Activated T-cell treated with anti-CD3 and anti-CD28 coated beads, Interleukin-2, amount 50 U/mL, for 72 hours (primary cell): ENCODE measurements around the gene ZMYND10. TPM values are rescaled to one million over a fixed set of nuclear protein-coding genes. Genes with fewer than 3 reads are reported as not detected.
A peak's percentile ranks its signal among the peaks of the same experiment; 100 is the strongest.

Experiments used
- ATAC-seq, 2 donors: fragments of 150-1000 bp; cut with Tn5 transposase; replicated peaks in 1 of 2; 2 replicates each; pipeline ENCODE4 v1.10.0; 2021; ENCODE audit warnings: moderate library complexity in 2 of 2, mild to moderate bottlenecking in 1 of 2
- DNase-seq, 2 donors: peaks; one replicate each; pipeline ENCODE4 v3.0.0; 2021 to 2022; ENCODE audit warnings: mixed read lengths in 1 of 2
- H3K27ac Mint-ChIP-seq: one replicate; pipeline ENCODE4 v1.8.0; 2022; ENCODE audit warnings: mild to moderate bottlenecking, moderate library complexity, mixed read lengths
- H3K27me3 Mint-ChIP-seq: one replicate; pipeline ENCODE4 v1.8.0; 2022; ENCODE audit warnings: low read depth, mixed read lengths
- H3K36me3 Mint-ChIP-seq, 2 donors: one replicate each; pipeline ENCODE4 v1.8.0; 2022; ENCODE audit warnings: mixed read lengths in 2 of 2, mild to moderate bottlenecking in 1 of 2; ENCODE audit not compliant: insufficient read depth in 2 of 2
- H3K4me1 Mint-ChIP-seq: one replicate; pipeline ENCODE4 v1.8.0; 2022; ENCODE audit warnings: low read depth, mixed read lengths
- H3K4me3 Mint-ChIP-seq, 2 donors: one replicate each; pipeline ENCODE4 v1.8.0; 2022; ENCODE audit warnings: mild to moderate bottlenecking in 2 of 2, mixed read lengths in 2 of 2, moderate library complexity in 2 of 2
- H3K9me3 Mint-ChIP-seq, 2 donors: one replicate each; pipeline ENCODE4 v1.8.0; 2022; ENCODE audit warnings: mixed read lengths in 2 of 2
- total RNA-seq, 2 donors: library from RNA; stranded (reverse); gene quantifications; one replicate each; pipeline ENCODE4 v1.2.3, GENCODE V29; 2022

Gene ZMYND10
- total RNA-seq, 2 donors from 2014 or later: 1.2 TPM

DNA sequence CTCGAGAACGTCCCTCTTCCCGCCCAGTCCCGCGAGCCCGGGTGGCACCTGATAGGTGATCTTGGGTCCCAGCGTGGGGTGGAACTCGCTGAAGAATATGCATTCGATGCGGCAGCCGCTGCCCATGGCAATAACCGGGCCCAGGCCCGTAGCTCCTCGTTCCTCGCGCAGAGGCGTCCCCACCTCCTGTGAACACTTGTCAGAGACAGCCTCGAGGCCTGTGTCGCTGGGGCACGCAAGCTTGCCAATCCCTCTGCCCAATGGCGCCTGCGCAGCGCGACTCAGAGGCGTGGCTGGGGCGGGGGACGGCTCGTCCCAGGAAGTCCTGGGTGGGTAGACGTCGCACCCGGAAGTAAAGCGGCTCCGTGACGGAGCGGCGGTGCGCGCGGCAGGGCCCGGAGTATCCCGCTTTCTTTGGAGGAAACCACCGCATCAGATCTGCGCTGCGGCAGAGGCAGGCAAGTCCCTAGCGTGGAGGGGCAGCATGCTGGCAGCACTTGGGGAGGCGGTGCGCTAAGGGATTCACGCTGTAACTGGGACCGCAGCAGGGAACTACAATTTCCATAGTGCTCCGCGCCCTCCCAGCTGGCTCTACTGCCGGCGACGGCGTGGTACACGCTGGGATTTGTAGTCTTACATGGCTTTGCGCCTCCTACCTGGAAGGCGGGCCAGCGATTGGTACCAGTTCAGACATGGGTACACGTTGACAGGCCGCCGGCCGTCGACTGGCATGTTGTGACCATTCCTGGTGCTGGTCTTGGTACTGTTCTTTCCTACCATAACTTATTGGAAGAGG lies 5.2 kb upstream of the ZMYND10 start, which contains the start of the genes CYB561D2 and NPRL2:
Gene CYB561D2, plus strand, starts transcription at position 336 of the 796 bp plus-strand sequence. CDS start 572 bp downstream, outside the sequence.
Gene NPRL2, minus strand, starts transcription at position 249 of the 796 bp plus-strand sequence. Its CDS starts 123 bp downstream, at position 126.
- ATAC-seq: peak; percentile 90 to 93
- H3K4me1 Mint-ChIP-seq: peaks cover 63% of the 10 kb centered on the region
- peak within 1 kb of the TSS; percentile 80 for H3K27ac Mint-ChIP-seq
- no peaks in the 10 kb centered on the region for H3K9me3 Mint-ChIP-seq
- no peaks in the 10 kb centered on the region for H3K27me3 Mint-ChIP-seq
- peak within 1 kb of the TSS; percentile 92 to 94 for H3K4me3 Mint-ChIP-seq
- H3K36me3 Mint-ChIP-seq: peaks cover 3 to 10% of the 10 kb centered on the region in 2 donors
- DNase-seq: peak; percentile 99

GRCh38 chr3:50350213-50350526 lies 4.6 kb upstream of the ZMYND10 start:
- no peaks in the 10 kb centered on the region for H3K27me3 Mint-ChIP-seq
- H3K36me3 Mint-ChIP-seq: peaks cover 3 to 10% of the 10 kb centered on the region in 2 donors
- ATAC-seq (no peak), DNase-seq (no peak)
- peak overlapping the region; percentile 80 for H3K27ac Mint-ChIP-seq
- H3K4me3 Mint-ChIP-seq: peak overlapping the region; percentile 92 to 94
- no peaks in the 10 kb centered on the region for H3K9me3 Mint-ChIP-seq
- peaks cover 64% of the 10 kb centered on the region for H3K4me1 Mint-ChIP-seq

DNA sequence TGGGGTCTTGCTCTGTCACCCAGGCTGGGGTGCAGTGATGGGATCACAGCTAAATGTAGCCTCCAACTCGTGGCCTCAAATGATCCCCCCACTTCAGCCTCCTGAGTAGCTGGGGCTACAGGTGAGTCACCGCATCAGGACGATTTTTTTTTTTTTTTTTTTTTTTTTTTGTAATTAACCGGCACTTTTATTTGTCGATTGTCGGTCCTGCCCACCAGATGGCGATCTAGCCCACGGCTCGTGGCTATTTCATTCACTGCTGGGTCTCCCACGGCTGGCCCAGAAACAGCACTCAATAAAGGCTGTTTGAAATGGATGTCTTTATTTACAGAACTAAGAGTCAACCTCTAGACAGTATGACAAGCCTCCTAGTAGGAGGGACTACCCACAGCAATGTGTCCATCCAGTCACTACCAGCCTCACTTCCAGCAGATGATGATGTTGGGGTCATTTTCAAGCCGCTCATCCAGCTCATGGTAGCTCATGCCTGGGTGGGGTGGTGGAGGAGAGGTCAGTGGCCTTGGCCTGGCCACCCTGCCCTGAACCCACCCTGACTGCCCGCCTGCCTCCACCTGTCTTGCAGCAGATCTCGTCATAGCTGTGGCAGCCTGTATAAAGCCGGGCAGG lies 1.8 kb upstream of the ZMYND10 start:
- no peak for ATAC-seq
- Mint-ChIP-seq H3K27me3 (no peaks in the 10 kb centered on the region), H3K36me3 (peaks cover 0 to 7% of the 10 kb centered on the region in 2 donors), H3K4me3 (peak overlapping the region in 1 of 2 donors; percentile 53), H3K4me1 (peaks cover 57% of the 10 kb centered on the region), H3K9me3 (no peaks in the 10 kb centered on the region), H3K27ac (peak overlapping the region; percentile 27)
- DNase-seq: peak; percentile 73 to 76

- DNase-seq (no peak), ATAC-seq (no peak)
- peak overlapping the region; percentile 79 to 87 for H3K4me3 Mint-ChIP-seq
- peaks cover 46% of the 10 kb centered on the region for H3K4me1 Mint-ChIP-seq
- H3K27ac Mint-ChIP-seq: no peak overlapping the region
- H3K36me3 Mint-ChIP-seq: peaks cover 0 to 7% of the 10 kb centered on the region in 2 donors
- H3K9me3 Mint-ChIP-seq: no peaks in the 10 kb centered on the region
- H3K27me3 Mint-ChIP-seq: no peaks in the 10 kb centered on the region
Observed at GRCh38 chr3:50345008-50345407, 524 bp downstream of the ZMYND10 start.

DNA sequence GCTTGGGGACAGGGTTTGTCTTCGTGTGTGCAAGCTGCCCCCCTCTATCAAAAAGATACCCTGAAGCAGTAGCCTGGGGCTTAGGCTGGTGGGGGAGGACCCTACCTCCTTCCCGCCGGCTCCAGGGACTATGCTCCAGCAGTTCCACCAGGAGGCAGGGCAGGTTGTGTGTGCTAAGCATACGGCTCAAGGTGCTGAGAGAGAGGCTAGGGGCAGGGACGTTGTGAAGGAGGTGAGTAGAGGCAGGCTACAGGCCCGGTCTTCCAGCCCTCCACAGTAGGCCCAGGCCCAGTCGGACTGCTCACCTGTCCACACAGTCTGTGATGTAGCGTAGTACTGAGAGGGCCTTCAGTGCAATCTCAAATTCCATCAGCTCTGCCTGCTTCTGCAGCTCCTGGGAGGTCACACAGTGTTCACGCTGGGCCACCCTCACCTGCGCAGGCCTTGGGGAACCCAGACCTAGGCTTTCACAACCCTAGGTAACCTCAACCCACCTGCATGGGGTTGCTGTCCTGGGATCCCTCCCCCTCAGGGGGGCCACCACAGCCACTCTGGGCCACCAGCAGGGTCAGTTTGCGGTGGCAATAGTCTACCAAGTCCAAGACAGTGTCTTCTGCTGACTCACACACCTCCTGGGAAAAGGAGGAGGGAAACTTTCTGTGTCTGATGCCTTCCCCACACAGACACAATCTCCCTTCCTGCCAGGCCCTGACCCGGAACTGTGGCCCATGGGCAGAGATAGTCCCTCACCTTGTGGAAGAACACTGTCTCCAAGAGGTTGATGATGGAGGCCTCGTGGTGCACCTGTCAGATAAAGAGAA lies 2.5 kb downstream of the ZMYND10 start:
- Mint-ChIP-seq H3K4me1 (peaks cover 54% of the 10 kb centered on the region), H3K27ac (no peak overlapping the region), H3K9me3 (no peaks in the 10 kb centered on the region), H3K27me3 (no peaks in the 10 kb centered on the region), H3K4me3 (no peak overlapping the region), H3K36me3 (peaks cover 8 to 13% of the 10 kb centered on the region in 2 donors)
- no peak for ATAC-seq
- no peak for DNase-seq

DNA sequence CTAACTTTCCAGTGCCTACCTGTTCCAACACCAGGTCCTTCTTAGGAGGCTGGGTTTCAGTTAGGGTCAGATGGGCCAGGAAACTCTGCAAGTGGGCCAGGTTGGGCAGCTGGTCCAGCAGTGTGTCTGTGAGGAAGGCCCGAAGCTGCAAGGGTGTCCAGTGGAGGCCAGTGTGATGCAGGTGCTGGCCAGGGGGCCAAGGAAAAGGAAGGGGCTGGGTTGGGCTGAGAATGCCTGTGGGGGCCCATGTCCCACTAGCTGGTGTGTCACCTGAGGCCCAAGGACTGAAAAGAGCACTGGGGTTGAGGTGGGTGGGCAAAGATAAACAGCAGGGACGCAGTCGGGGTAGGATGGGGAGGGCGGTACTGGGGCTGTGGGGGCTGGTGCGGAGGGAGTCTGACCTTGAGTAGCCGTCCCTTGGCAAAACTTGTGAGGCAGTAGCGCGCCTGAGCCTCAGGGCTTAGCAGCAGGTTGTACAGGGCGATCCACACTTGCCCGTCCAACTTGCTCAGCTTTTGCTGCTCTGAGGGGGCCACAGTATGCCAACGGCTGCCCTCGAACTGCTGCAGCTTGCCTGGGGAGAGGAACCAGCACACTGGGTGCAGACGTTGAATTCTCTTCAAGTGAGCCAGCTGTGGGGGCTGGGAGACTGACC lies 3.4 kb downstream of the ZMYND10 start:
- Mint-ChIP-seq H3K4me1 (peaks cover 48% of the 10 kb centered on the region), H3K27ac (no peak overlapping the region), H3K36me3 (peaks cover 8 to 12% of the 10 kb centered on the region in 2 donors), H3K27me3 (no peaks in the 10 kb centered on the region), H3K9me3 (no peaks in the 10 kb centered on the region), H3K4me3 (peak overlapping the region in 1 of 2 donors; percentile 86)
- no peak for DNase-seq
- ATAC-seq: no peak

DNA sequence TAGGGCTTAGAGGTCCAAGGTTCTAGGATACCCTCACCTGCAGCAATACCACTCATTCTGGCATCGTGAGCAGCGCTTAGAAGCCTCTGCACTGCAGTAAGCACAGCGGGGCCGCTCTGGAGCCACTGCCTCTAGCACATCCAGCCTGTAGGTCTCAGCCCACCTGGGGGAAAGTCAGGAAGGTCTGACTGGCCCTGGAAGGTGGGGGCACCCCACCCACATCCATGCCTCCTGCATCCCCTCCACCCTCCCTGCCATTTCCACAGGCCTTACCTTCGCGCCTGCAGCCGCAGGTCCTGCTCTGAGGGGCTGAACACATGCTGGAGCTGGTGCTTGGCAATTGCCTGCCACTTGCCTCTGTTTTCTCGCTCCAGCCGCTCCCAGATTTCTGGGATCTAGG lies 4.0 kb downstream of the ZMYND10 start:
- peaks cover 46% of the 10 kb centered on the region for H3K4me1 Mint-ChIP-seq
- ATAC-seq (no peak), DNase-seq (no peak)
- peaks cover 10 to 15% of the 10 kb centered on the region in 2 donors for H3K36me3 Mint-ChIP-seq
- H3K27me3 Mint-ChIP-seq: no peaks in the 10 kb centered on the region
- H3K27ac Mint-ChIP-seq: no peak overlapping the region
- H3K4me3 Mint-ChIP-seq: peak overlapping the region; percentile 86 to 92
- no peaks in the 10 kb centered on the region for H3K9me3 Mint-ChIP-seq

GRCh38 chr3:50340448-50341329 lies 4.8 kb downstream of the ZMYND10 start, which contains the start of gene RASSF1:
RASSF1 (minus strand) TSS chr3:50340836; CDS start chr3:50340805, 31 bp downstream.
- H3K27ac Mint-ChIP-seq: peak within 1 kb of the TSS; percentile 97
- peak within 1 kb of the TSS; percentile 86 to 92 for H3K4me3 Mint-ChIP-seq
- no peaks in the 10 kb centered on the region for H3K27me3 Mint-ChIP-seq
- DNase-seq: peak; percentile 67 to 83
- H3K36me3 Mint-ChIP-seq: peaks cover 12 to 17% of the 10 kb centered on the region in 2 donors
- no peaks in the 10 kb centered on the region for H3K9me3 Mint-ChIP-seq
- H3K4me1 Mint-ChIP-seq: peaks cover 46% of the 10 kb centered on the region
- peak; percentile 14 to 51 for ATAC-seq

GRCh38 chr3:50340147-50340447 lies 5.4 kb downstream of the ZMYND10 start:
- H3K27ac Mint-ChIP-seq: peak overlapping the region; percentile 97
- H3K9me3 Mint-ChIP-seq: no peaks in the 10 kb centered on the region
- no peaks in the 10 kb centered on the region for H3K27me3 Mint-ChIP-seq
- H3K36me3 Mint-ChIP-seq: peaks cover 16 to 20% of the 10 kb centered on the region in 2 donors
- H3K4me1 Mint-ChIP-seq: peaks cover 47% of the 10 kb centered on the region
- no peak for ATAC-seq
- peak overlapping the region; percentile 86 to 92 for H3K4me3 Mint-ChIP-seq
- no peak for DNase-seq

DNA sequence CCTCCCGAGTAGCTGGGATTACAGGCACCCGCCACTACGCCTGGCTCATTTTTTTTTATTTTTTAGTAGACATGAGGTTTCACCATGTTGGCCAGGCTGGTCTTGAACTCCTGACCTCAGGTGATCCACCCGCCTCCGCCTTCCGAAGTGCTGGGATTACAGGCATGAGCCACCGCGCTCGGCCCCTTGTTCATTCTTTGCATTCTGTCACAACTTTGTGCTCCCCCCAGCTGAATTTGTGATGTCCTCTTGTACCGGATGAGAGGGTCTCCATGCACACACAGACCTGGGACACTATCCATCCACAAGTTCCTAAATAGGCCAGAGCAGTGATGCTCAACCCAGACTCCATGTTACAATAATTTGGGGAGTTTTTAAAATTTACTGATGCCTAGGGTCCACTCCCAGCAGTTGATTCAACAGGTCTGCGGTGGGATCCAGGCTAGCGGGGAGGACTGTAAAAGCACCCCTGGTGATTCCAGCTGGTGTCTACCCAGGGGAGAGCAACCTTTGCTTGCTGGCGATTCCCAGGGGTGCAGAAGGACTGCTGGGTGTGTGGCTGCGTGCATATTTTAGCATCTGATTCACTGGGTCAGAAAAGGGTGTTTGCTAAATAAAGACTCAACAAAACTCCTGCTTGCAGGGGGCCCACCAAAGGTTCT lies 5.9 kb downstream of the ZMYND10 start:
- ATAC-seq (no peak), DNase-seq (no peak)
- H3K27me3 Mint-ChIP-seq: no peaks in the 10 kb centered on the region
- peak overlapping the region; percentile 86 to 92 for H3K4me3 Mint-ChIP-seq
- H3K4me1 Mint-ChIP-seq: peaks cover 52% of the 10 kb centered on the region
- no peaks in the 10 kb centered on the region for H3K9me3 Mint-ChIP-seq
- peak overlapping the region; percentile 97 for H3K27ac Mint-ChIP-seq
- peaks cover 17 to 20% of the 10 kb centered on the region in 2 donors for H3K36me3 Mint-ChIP-seq

DNA sequence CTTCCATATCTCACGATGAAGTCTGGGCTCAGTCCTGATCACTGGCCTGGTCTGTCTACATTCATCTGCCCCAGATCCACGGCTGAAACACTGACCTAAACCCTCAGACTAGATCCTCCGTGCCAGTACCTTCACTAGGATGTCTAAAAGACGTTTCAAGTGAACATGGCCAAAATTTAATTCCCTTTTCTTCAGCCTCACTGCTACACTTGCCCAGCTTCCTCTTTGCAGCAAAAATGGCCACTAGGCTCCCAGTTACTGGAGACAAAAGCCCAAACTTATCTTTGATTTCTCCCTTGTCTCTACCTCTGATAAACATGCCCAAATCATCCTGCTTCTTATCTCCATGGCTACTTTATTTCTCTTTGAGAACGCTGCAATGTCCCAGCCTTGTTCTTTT lies 6.6 kb downstream of the ZMYND10 start:
- H3K4me3 Mint-ChIP-seq: peak overlapping the region; percentile 86 to 92
- H3K27me3 Mint-ChIP-seq: no peaks in the 10 kb centered on the region
- H3K9me3 Mint-ChIP-seq: no peaks in the 10 kb centered on the region
- DNase-seq (no peak), ATAC-seq (no peak)
- peaks cover 18 to 22% of the 10 kb centered on the region in 2 donors for H3K36me3 Mint-ChIP-seq
- H3K4me1 Mint-ChIP-seq: peaks cover 59% of the 10 kb centered on the region
- peak overlapping the region; percentile 97 for H3K27ac Mint-ChIP-seq
